ENCODE results near the gene NDUFA12. TPM values are rescaled to one million over a fixed set of nuclear protein-coding genes. Genes with fewer than 3 reads are reported as not detected.

The NDUFA12 gene
- 100 to 1,000 TPM in 1 of 2 donors, 10 to 100 TPM in 1; 57.2 to 108 TPM for total RNA-seq

- TF ChIP-seq CTCF (IDR thresholded peaks at IDR 0.05) (peak in 1 of 4 experiments; percentile 20), POLR2AphosphoS5 (IDR thresholded peaks at IDR 0.05) (peak; percentile 94), POLR2A (IDR thresholded peaks at IDR 0.05) (peak; percentile 73)
- Histone ChIP-seq H3K27me3 (replicated peaks; ENCODE audit: insufficient read depth) (no peaks in the 10 kb centered on the region), H3K4me1 (replicated peaks) (no peaks in the 10 kb centered on the region), H3K4me3 (peak within 1 kb of the TSS; percentile 90), H3K36me3 (no peaks in the 10 kb centered on the region), H3K9me3 (no peaks in the 10 kb centered on the region), H3K27ac (peak within 1 kb of the TSS; percentile 77 to 82)
- intact Hi-C loops (cut with DNase I) = no loop called here
- 0% methylated on average over 34 of the region's 34 CpGs for WGBS
- DNase-seq (ENCODE audit: low spot score) = peak; percentile 91
Measured at GRCh38 chr12:95003213-95003920, at the start of gene NDUFA12. Gene NDUFA12 (minus strand): TSS chr12:95003697. CDS start chr12:95003680, 17 bp downstream.

GRCh38 chr12:95051241-95051640, 47.7 kb upstream of the NDUFA12 start:
- no peak for DNase-seq (ENCODE audit: low spot score)
- H3K4me3 ChIP-seq = no peak overlapping the region
- H3K36me3 ChIP-seq = no peaks in the 10 kb centered on the region
- H3K4me1 ChIP-seq (replicated peaks) = no peaks in the 10 kb centered on the region
- no peak overlapping the region for H3K27ac ChIP-seq
- TF ChIP-seq POLR2AphosphoS5 (IDR thresholded peaks at IDR 0.05) (no peak), POLR2A (IDR thresholded peaks at IDR 0.05) (no peak)
- no peaks in the 10 kb centered on the region for H3K9me3 ChIP-seq
- no peaks in the 10 kb centered on the region for H3K27me3 ChIP-seq (replicated peaks; ENCODE audit: insufficient read depth)
- intact Hi-C loops (cut with DNase I) = no loop called here
- WGBS = 93% methylated on average over 4 of the region's 4 CpGs

- TF ChIP-seq POLR2AphosphoS5 (IDR thresholded peaks at IDR 0.05) (no peak), POLR2A (IDR thresholded peaks at IDR 0.05) (no peak), CTCF (IDR thresholded peaks at IDR 0.05) (no peak)
- Histone ChIP-seq H3K27me3 (replicated peaks; ENCODE audit: insufficient read depth) (no peaks in the 10 kb centered on the region), H3K36me3 (no peaks in the 10 kb centered on the region), H3K4me1 (replicated peaks) (no peaks in the 10 kb centered on the region), H3K9me3 (no peaks in the 10 kb centered on the region), H3K4me3 (no peak overlapping the region), H3K27ac (no peak overlapping the region)
- 65% methylated on average over 2 of the region's 2 CpGs for WGBS
- intact Hi-C loops (cut with DNase I) = no loop called here
- DNase-seq (ENCODE audit: low spot score) = no peak
Measured at GRCh38 chr12:95037906-95038305, 34.4 kb upstream of the NDUFA12 start.

- Histone ChIP-seq H3K36me3 (no peaks in the 10 kb centered on the region), H3K9me3 (no peaks in the 10 kb centered on the region), H3K4me3 (no peak overlapping the region), H3K4me1 (replicated peaks) (no peaks in the 10 kb centered on the region), H3K27me3 (replicated peaks; ENCODE audit: insufficient read depth) (no peaks in the 10 kb centered on the region), H3K27ac (no peak overlapping the region)
- no peak for DNase-seq (ENCODE audit: low spot score)
- WGBS = 96% methylated on average over 1 of the region's 1 CpG
- intact Hi-C loops (cut with DNase I) = no loop called here
- no peak for TF ChIP-seq POLR2A (IDR thresholded peaks at IDR 0.05)
- TF ChIP-seq CTCF (IDR thresholded peaks at IDR 0.05) = no peak
- no peak for TF ChIP-seq POLR2AphosphoS5 (IDR thresholded peaks at IDR 0.05)
Measured at GRCh38 chr12:95034750-95035149, 31.3 kb upstream of the NDUFA12 start.

GRCh38 chr12:95022477-95022876, 19.0 kb upstream of the NDUFA12 start:
- no peaks in the 10 kb centered on the region for H3K27me3 ChIP-seq (replicated peaks; ENCODE audit: insufficient read depth)
- TF ChIP-seq POLR2A (IDR thresholded peaks at IDR 0.05) = no peak
- TF ChIP-seq CTCF (IDR thresholded peaks at IDR 0.05) = no peak
- no peak for TF ChIP-seq POLR2AphosphoS5 (IDR thresholded peaks at IDR 0.05)
- no peak overlapping the region for H3K4me3 ChIP-seq
- intact Hi-C loops (cut with DNase I) = no loop called here
- no peaks in the 10 kb centered on the region for H3K4me1 ChIP-seq (replicated peaks)
- 89% methylated on average over 2 of the region's 2 CpGs for WGBS
- no peak for DNase-seq (ENCODE audit: low spot score)
- no peak overlapping the region for H3K27ac ChIP-seq
- no peaks in the 10 kb centered on the region for H3K36me3 ChIP-seq
- no peaks in the 10 kb centered on the region for H3K9me3 ChIP-seq
